GM15510 (cell line): ENCODE results near the gene MAPK7.

Experiments used
- POLR2A ChIP-seq: IDR thresholded peaks from 3 replicates; pipeline ENCODE4 v1.6.1; 2011; ENCODE audit warnings: borderline replicate concordance; ENCODE audit not compliant: insufficient read length; ENCODE audit errors: extremely low read depth

Gene MAPK7

DNA sequence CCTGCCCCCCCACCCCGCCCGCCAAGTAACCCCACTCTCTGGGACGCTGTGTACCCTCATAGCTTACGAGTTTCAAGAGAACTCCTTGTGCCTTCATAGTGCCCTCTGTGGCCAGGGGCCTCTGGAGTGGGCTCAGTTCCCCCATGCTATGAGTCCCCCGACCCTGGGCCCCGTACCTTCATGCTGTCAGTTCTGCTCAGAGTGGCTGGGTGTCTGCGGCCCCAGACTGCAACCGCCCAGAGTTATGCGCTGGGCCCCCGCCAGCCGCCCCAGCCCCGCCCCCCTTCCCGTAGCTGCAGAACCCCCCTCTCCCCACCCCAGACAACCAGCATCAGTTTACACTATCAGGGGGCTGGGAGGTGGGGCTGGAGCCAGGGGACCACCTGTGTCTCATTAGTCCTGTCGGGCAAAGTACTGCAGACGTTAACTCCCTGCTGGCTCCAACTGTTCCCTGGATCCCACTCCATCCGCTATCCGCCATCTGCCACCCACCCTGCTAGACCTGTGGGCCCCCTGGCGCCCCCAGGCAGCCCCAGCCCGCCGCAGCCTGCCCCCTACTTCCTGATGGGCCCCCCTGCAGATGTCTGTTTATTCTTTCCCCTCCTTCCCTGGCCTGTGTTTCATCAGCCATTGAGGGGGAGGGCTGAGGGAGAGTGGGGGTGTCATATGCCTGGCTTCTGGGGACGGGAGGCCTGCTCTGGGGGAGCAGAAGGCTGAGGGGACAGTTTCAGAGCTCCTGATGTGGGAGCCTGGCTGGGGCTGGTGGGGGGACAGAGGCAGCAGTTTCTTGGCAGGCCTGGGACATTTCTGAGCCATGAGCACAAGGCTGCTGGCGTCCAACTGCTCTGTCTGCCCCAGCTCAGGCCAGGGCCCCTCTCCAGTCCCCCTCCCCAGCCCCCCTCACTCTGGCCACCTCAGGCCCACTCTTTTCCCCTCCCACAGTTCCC is 8.9 kb downstream of the MAPK7 start, which contains the start of gene MFAP4:
Gene MFAP4, minus strand, starts transcription at position 217 of the 947 bp plus-strand sequence. Its CDS starts 35 bp downstream, at position 182.
- no peak for TF ChIP-seq POLR2A

DNA sequence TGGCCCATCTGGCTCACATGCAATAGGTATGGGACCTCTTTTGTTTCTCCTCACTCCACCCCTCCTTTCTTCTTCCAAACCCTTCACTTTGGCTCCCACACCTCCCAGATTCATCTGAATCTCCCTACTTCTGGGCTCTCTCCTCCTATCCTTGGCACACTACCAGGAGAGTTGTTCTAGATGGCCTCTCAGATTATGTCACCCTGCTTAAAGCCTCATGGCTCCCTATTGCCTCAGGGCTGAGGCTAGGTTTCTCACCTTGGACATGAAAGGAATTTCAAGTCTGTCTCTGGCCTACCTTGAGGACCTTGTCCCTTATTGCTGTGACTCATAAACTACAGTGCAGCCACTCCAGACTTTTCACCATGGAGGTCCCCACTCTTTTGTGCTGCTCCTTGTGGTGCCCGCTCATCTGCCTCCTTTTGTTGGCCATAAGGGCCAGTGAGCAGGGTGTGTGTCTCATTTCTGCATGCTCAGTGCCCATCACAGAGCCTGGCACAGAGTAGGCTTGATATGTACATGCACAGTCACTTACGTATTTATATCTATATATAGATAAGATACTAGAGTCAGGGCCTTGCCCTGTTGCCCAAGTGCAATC is 9.7 kb downstream of the MAPK7 start:
- TF ChIP-seq POLR2A, result no peak

DNA sequence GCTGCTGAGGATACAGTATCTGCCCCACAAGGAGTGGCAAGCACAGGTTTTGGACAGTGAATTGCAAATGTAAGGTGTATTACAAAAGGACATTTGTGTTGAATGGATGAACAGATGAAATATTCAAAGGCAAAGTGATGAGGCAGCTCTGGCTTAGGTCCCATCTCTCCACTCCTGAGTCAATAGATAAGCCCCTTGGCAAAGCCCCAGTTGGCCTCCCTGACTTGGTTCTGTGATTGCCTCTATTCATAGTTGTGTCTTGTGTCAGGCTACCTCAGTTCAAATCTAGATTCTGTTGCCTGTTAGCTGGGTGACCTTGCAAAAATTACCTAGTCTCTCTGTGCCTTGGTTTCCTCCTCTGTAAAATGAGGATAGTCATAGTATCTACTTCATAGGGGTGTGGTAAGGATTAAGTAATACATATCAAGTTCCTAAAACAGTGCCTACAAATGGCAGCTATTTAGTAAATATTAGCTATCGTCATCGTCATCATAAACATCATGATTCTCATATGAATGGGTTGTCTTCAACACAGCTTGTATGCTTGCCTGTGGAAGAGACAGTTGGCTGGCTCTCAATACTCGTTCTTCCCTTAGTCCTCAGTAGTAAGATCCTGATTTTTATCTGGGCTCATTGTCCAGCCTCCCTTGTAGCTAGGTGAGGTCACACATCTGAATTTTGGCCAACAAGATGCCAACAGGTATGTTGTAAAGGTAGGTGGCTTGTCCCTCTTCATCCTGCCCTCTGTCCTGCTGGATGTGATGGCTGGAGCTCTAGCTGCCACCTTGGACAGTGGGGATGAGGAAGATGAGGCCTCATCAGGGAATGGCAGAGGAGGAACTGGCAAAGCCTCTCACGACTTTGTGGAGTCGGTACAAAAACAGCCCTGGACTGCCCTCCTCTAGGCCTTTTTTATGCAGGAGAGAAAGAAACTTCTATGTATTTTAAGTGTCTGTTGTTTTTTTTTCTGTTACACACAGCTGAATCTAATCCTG is 10.8 kb downstream of the MAPK7 start:
- no peak for TF ChIP-seq POLR2A

DNA sequence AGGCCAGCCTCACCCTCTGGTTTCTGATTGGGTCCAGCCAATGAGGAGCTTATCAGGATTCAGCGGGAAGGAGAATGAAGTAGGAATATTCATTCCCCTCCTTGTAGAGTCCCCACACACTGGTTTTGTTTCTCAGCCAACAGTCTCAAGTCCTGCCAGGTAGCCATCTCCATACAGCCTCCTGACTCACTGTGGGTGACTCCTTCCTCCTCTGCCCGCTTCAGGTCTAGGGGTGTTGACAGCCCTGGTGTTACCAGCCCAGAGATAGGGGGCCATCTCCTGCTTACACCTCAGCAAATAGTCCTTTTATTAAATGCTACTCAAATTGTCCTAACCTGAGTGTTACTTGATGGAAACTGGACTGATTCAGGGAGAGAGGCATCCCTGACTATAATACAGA is 12.7 kb downstream of the MAPK7 start:
- TF ChIP-seq POLR2A, result no peak

DNA sequence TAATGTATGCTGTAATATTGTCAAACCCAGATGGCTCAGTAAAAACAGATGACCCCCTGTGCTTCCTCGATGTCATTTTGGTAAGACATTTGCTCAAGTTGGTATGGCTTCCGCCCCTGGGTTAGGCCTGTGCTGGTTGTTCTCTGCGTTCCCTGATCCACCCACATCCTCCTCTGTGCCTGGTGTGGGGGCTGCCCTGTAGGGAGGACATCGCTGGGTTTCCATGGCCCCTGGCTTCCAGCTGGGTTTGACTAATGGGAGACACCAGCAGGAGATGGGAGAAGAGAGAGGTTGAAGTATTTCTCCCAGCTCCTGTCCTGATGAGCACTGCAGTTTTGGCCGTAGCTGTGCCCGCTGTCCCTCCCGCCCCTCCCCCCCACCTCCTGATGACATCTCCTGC is 13.1 kb downstream of the MAPK7 start:
- no peak for TF ChIP-seq POLR2A

DNA sequence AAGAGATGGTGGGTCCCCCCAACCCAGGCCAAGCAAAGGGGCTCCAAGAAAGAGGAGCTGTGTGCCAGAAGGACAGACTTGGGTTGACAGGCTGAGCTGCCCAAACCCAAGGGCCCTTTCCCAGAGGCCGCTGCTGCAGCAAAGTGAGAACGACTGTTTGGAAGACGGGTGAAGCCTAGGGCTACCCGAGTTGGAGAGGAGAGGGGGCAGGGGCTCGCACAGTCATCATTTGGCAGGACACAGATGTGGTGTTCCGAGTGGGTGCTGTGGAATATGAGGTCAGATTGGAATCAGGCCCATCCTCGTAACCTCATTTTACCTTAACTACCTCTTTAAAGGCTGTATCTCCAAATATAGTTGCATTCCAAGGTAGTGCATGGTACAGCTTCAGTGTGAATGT is 14.0 kb downstream of the MAPK7 start:
- TF ChIP-seq POLR2A, result no peak

DNA sequence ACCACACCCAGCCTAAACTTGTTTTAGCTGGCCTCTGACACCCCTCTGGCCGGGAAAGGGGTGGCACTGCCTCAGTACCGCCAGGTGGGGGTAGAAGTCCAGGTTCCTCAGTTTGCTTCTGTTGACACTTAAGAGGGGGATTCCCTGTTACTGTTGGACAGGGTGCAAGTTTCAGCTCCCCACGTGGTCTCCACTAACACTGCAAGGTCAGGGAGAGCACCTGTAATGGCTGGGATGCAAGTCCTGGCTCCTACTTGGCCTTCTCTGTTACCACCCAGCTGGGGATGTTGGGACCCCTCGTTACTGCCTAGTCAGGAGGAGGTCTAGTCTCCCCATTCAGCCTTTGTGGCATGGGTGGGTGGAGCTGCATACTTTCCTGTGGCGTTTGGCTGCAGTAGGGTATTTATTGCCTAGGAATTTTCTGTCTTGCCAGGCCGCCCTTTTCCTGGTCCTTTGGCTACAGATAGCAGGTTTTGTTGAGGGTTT is 19.3 kb downstream of the MAPK7 start:
- no peak for TF ChIP-seq POLR2A

DNA sequence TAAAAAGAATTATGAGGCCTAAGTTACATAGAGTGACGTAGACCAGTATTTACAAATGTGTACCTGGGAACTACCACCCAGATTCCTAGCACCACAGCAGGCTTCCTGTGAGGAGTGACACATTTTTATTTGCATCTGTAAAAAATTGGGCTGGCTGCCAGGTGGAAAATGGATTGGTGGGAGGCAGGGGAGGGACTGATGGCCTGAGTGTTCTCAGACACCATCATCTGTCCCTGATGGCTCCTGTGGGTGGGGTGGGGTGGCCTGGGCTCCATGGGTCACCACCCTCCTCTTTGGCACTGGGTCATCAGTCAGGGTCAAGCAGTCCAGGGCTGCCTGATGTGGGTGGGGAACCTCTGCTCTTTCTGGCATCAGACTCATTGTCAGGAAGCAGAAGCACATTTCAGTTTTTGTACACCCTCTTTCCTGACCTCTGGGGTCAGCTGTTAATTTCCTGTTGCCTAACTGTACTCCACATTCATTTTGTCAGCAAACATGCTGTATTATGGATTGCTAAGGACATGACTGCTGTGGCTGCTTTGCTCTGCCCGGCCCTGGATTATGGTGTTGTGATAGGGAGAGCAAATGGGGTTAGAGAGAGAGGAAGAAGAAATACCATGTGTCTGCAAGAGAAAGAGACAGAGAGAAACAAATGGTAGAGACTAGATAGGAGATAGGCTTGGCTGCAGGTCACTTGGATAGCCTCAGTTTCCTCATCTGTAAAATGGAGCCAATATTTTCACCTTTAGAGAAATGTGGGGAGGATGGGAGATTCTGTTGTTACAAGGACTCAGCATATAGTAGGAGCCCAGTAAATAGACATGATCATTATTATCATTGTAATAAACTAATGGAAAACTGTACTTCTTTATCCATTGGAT is 20.2 kb downstream of the MAPK7 start:
- no peak for TF ChIP-seq POLR2A

DNA sequence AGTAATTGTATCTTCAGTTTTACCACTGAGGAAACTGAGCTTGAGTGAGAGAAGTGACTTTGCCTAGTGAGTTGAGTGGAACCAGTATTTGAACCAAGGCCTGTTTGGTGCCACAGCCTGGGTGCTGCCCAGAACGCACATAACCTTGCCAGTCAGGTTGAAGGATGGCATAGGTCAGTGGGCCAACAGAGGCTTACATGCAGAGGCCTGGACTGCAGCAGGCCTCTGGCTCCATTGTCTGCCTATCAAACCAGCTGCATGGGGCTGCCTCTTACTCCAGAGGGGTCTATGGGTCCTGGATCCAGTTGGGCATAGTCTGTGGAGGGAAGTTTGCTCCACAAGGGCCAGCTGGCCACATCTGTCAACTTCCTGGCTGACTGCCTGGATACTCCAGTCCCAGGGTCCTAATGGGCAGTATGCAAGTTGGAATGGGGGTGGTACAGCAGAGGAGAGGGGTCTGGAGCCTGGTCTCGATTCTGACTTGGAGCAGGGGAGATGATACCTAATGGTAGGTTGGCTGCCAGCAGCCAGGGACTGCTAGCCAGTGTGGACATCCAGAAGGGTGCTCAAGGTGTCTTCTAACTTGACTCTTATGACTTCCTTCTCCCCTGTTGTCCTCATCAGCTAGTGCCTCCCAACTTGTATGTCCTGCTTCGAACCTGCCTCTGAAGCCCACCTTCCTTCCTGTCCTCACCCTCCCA is 21.6 kb downstream of the MAPK7 start:
- TF ChIP-seq POLR2A, result no peak

DNA sequence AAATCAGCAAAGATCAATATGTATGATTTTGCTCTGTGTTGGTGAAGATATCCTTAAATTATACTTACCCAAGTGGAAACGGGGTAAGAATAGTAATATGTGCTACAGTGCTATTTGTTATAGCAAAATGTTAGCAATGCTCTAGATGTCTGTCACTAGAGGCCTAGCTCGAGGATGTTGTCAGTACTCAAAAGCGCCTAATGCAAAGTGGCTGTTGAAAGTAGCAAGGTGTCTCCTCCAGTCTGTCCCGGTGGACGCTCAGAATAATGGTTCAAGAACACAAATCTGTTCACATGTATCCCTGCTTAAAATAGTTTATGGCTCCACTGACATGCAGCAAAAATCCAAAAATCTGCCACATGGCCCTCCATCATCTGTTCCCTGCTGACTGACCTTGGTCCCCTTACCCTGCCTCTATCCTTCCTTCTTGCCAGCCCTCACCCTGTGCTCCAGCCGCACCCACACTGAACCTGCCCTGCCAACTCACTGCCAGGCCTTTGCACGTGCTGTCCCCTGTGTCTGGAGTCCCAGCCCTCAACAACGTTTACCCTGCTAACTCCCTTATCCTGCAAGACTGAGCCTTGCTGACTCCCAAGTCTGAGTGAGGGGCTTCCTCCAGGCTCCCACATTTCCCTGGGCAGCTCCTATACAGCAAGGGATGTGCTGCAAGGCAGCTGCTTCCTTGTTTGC is 23.2 kb downstream of the MAPK7 start:
- TF ChIP-seq POLR2A, result no peak

DNA sequence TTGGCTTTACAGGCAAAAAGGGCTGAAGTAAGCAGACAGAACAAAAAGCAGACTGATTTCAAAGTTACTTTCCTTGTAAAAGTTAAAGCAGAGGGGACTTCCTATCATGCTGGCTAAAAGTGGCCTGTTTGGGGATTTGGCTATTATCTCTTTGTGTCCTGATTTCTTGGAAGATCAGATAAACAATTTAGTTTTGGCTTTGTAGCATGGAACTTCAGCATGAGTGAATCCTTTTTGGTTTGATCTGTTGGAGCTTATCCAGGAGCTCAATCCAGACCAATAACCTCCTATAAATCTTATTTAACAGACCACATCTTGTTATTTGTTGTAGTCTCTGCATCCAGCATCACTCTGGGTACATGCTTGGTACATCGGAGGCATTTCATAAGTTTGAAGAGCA is 23.9 kb downstream of the MAPK7 start:
- TF ChIP-seq POLR2A, result no peak

DNA sequence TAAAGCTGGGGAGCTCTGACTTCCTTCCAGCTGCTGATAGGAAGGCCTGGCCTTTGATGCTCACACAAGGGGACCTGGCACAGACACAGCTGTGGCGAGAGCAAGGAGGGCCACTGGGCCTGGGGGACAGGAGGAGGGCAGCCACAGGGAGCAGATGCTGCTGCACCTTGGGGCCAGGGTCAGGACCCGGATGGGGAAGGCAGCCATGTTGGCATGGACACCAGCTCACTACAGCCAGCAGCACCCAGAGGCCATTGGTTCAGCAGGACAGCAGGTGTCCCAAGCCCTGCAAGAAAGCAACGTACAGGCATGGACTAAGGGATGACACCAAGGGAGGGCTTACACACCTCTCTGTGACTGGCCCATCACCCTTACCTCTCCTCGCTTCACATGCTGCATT is 24.7 kb downstream of the MAPK7 start:
- no peak for TF ChIP-seq POLR2A
